Neutrophil (primary cell): ENCODE results near the gene DDX1.

Source experiments
- H3K27ac ChIP-seq: fragments of 200-600 bp; sonication (generic); 2 replicates; pipeline ENCODE4 v1.5.1; 2016; ENCODE audit warnings: mild to moderate bottlenecking, moderate library complexity
- H3K27me3 ChIP-seq: fragments of 200-600 bp; sonication (generic); 2 replicates; pipeline ENCODE4 v1.6.0; 2016; ENCODE audit warnings: mild to moderate bottlenecking
- H3K36me3 ChIP-seq: fragments of 200-600 bp; sonication (generic); 2 replicates; pipeline ENCODE4 v1.5.1; 2017
- H3K4me1 ChIP-seq, 2 experiments: fragments of 200-600 bp in 1 of 2; sonication (generic) in 1 of 2; 1 replicate in 1 of 2; 2 replicates in 1 of 2; pipeline versions ENCODE4 v1.5.1 to v1.6.1; 2013 to 2016; ENCODE audit warnings: low read depth in 1 of 2, low read length in 1 of 2, mild to moderate bottlenecking in 1 of 2, moderate library complexity in 1 of 2; ENCODE audit not compliant: control insufficient read depth in 1 of 2, insufficient read depth in 1 of 2
- H3K4me3 ChIP-seq, 2 experiments: fragments of 200-600 bp in 1 of 2; sonication (generic) in 1 of 2; 1 replicate in 1 of 2; 2 replicates in 1 of 2; pipeline ENCODE4 v1.5.1; 2013 to 2016; ENCODE audit warnings: low read depth in 1 of 2, low read length in 1 of 2, mild to moderate bottlenecking in 1 of 2, moderate library complexity in 1 of 2
- H3K9me3 ChIP-seq: fragments of 200-600 bp; sonication (generic); 2 replicates; pipeline ENCODE4 v1.5.1; 2016
- CTCF ChIP-seq: fragments of 200-600 bp; sonication (generic); IDR thresholded peaks from 2 replicates; pipeline ENCODE4 v1.5.1; 2016; ENCODE audit warnings: antibody characterized with exemption

The DDX1 gene

GRCh38 chr2:15616429-15616828 is 24.8 kb downstream of the DDX1 start:
- Histone ChIP-seq H3K27me3 (no peaks in the 10 kb centered on the region), H3K36me3 (peaks cover 64% of the 10 kb centered on the region), H3K4me3 (no peak overlapping the region), H3K4me1 (no peaks in the 10 kb centered on the region), H3K9me3 (no peaks in the 10 kb centered on the region), H3K27ac (no peak overlapping the region)
- no peak for TF ChIP-seq CTCF

- no peak overlapping the region for H3K4me3 ChIP-seq
- H3K27ac ChIP-seq = no peak overlapping the region
- no peaks in the 10 kb centered on the region for H3K4me1 ChIP-seq
- TF ChIP-seq CTCF = no peak
- H3K9me3 ChIP-seq = no peaks in the 10 kb centered on the region
- H3K36me3 ChIP-seq = peaks cover 71% of the 10 kb centered on the region
- H3K27me3 ChIP-seq = no peaks in the 10 kb centered on the region
These were observed 25.4 kb downstream of the DDX1 start for GRCh38 chr2:15616850-15617777.

GRCh38 chr2:15617778-15618448 is 26.2 kb downstream of the DDX1 start:
- Histone ChIP-seq H3K4me1 (no peaks in the 10 kb centered on the region), H3K9me3 (no peaks in the 10 kb centered on the region), H3K36me3 (peaks cover 79% of the 10 kb centered on the region), H3K27me3 (no peaks in the 10 kb centered on the region), H3K27ac (no peak overlapping the region), H3K4me3 (no peak overlapping the region)
- TF ChIP-seq CTCF = no peak

- no peaks in the 10 kb centered on the region for H3K27me3 ChIP-seq
- no peak overlapping the region for H3K27ac ChIP-seq
- H3K4me1 ChIP-seq = no peaks in the 10 kb centered on the region
- H3K9me3 ChIP-seq = no peaks in the 10 kb centered on the region
- H3K36me3 ChIP-seq = peaks cover 84% of the 10 kb centered on the region
- H3K4me3 ChIP-seq = no peak overlapping the region
- no peak for TF ChIP-seq CTCF
These were observed 26.8 kb downstream of the DDX1 start for GRCh38 chr2:15618449-15618855.

GRCh38 chr2:15619076-15619475 is 27.4 kb downstream of the DDX1 start:
- Histone ChIP-seq H3K27me3 (no peaks in the 10 kb centered on the region), H3K36me3 (peaks cover 88% of the 10 kb centered on the region), H3K4me1 (no peaks in the 10 kb centered on the region), H3K9me3 (no peaks in the 10 kb centered on the region), H3K4me3 (no peak overlapping the region), H3K27ac (no peak overlapping the region)
- no peak for TF ChIP-seq CTCF
